Lower leg skin (tissue), 4 donors: ENCODE measurements around the gene SRGAP1. TPM values are rescaled to one million over a fixed set of nuclear protein-coding genes. Genes with fewer than 3 reads are reported as not detected.

ENCODE experiments used
- DNase-seq, 2 donors: peaks; one replicate each; pipeline ENCODE4 v3.0.0-alpha.2; 2019; ENCODE audit warnings: low spot score in 2 of 2
- H3K4me3 ChIP-seq: fragments of 200-600 bp; sonication (generic); 2 replicates; pipeline ENCODE4 v1.5.1; 2017; ENCODE audit warnings: mild to moderate bottlenecking, low read depth; ENCODE audit not compliant: poor library complexity, severe bottlenecking
- POLR2A ChIP-seq, 2 donors: fragments of 450-650 bp; IDR thresholded peaks; one replicate each; pipeline ENCODE4 v1.6.1; 2016 to 2017; ENCODE audit warnings: antibody characterized with exemption in 2 of 2, mild to moderate bottlenecking in 1 of 2, moderate library complexity in 1 of 2
- WGBS, 2 donors: methylation state at CpG; one replicate each; pipeline ENCODE4 v1.1.5; 2018; 5-methylcytosine and 5-hydroxymethylcytosine counted together
- intact Hi-C: fragments of 100-400 bp; cut with DNase I; formaldehyde crosslinking; loops from one replicate; pipeline ENCODE4 v1.15.0; 2023; ENCODE audit warnings: low total_unique reads
- total RNA-seq, 4 donors: library from RNA; depleted of rRNA; stranded (reverse); fragments of >200 nt; gene quantifications; one replicate each; pipeline ENCODE4 v1.1.0, GENCODE V29; 2016
- TF ChIP-seq, protein P1 (sequence below), 3 donors: fragments of 450-650 bp; IDR thresholded peaks; one replicate each; pipeline ENCODE4 v1.5.1; 2016; ENCODE audit warnings: antibody characterized with exemption in 3 of 3, mild to moderate bottlenecking in 3 of 3, moderate library complexity in 2 of 3

Gene SRGAP1
- total RNA-seq, 4 donors from 2014 or later, result 1.3 to 6.0 (median 1.7) TPM

DNA sequence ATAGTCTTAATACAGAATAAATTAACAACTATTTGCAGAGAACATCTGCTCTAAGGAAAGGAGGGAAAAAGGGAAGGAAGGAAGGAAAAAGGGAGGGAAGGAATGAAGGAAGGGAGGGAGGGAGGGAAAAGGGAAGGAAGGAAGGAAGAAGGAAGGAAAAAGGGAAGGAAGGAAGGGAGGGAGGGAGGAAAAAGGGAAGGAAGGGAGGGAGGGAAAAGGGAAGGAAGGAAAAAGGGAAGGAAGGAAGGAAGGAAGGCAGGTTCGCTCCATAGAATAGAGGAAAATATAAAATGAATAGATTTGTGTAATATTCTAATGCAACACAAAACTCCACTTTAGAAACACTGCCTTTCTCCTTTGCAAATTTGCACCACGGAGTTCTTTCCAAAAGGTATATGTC lies 361.0 kb downstream of the SRGAP1 start:
- intact Hi-C loops, result no loop called here
- TF ChIP-seq POLR2A (IDR thresholded peaks at IDR 0.05), result no peak
- TF ChIP-seq, protein P1, sequence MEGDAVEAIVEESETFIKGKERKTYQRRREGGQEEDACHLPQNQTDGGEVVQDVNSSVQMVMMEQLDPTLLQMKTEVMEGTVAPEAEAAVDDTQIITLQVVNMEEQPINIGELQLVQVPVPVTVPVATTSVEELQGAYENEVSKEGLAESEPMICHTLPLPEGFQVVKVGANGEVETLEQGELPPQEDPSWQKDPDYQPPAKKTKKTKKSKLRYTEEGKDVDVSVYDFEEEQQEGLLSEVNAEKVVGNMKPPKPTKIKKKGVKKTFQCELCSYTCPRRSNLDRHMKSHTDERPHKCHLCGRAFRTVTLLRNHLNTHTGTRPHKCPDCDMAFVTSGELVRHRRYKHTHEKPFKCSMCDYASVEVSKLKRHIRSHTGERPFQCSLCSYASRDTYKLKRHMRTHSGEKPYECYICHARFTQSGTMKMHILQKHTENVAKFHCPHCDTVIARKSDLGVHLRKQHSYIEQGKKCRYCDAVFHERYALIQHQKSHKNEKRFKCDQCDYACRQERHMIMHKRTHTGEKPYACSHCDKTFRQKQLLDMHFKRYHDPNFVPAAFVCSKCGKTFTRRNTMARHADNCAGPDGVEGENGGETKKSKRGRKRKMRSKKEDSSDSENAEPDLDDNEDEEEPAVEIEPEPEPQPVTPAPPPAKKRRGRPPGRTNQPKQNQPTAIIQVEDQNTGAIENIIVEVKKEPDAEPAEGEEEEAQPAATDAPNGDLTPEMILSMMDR (IDR thresholded peaks at IDR 0.05), result no peak
- no peak overlapping the region for H3K4me3 ChIP-seq
- 94 to 98% methylated on average over 2 of the region's 2 CpGs for WGBS, 2 donors
- DNase-seq, result no peak

DNA sequence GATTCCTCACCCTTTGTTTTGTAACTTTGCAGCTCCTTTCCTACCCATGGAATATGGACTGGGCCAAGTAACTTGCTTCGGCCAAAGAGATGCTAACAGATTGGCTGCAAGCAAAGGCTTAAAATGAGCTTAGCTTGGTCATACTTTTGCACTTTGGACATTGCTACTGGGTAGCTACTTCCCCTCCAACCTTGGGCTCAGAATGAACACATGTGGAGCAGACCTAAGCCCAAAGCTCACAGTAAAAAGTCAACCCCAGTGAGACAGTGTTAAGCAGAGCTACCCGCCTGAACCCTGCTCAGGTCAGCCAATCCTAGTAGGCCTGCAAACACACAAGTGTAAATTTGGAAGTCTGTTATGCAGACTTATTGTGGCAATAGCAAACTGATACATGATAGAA lies 363.0 kb downstream of the SRGAP1 start:
- DNase-seq, result no peak
- intact Hi-C loops, result no loop called here
- no peak overlapping the region for H3K4me3 ChIP-seq
- WGBS, 2 donors, result 96 to 98% methylated on average over 2 of the region's 2 CpGs
- no peak for TF ChIP-seq POLR2A (IDR thresholded peaks at IDR 0.05)
- TF ChIP-seq, protein P1 (IDR thresholded peaks at IDR 0.05), result no peak

Other genes with a start within 250 kb of the SRGAP1 start
- 1 to 10 TPM in 3 of 4 donors, under 1 TPM in 1; 0.95 to 7.6 (median 3.1) TPM for gene DPY19L2, start 176.2 kb upstream of the SRGAP1 start, total RNA-seq
- 10 to 100 TPM; 10.1 to 16.4 (median 14.7) TPM for gene RXYLT1, start 64.8 kb upstream of the SRGAP1 start, total RNA-seq